Measurements from ENCODE around the gene TMEM125. TPM values are rescaled to one million over a fixed set of nuclear protein-coding genes. Genes with fewer than 3 reads are reported as not detected.

TMEM125 gene
- total and polyA plus RNA-seq, 9 of the 15 experiments (the other 6 are each of a cell fraction or from before 2014, with no cell fraction given) = 0.07 to 0.08 TPM; not detected in 7

DNA sequence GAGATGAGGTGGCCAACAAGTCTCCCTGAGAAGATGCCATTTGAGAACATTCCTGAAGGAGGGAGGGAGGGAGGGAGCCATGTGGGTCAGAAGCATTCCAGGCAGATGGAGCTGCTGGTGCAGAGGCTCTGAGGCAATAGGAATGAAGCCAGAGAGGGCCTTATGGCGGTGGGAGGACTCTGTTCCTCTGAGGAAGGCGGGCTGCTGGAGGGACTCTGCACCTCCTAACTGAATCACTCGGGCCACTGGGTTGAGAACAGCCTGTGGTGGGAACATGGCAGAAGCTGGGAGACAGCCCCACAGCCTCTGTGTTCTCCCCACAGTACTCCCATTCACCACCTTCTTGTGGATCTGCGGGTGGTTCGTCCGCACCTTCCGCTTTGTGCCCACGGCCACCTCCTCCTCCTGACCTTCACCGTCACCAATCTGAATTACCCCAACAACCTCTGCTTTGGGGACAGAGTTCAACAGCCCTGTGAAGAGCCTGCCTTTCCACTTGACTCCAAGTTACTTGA, 2.4 kb upstream of the TMEM125 start:
- Histone ChIP-seq H3K36me3 (ENCODE audit: control insufficient read depth, insufficient read depth, low read length) (no peaks in the 10 kb centered on the region), H3K27me3 (ENCODE audit: control insufficient read depth in 2 of 2, insufficient read depth in 2 of 2, low read length in 2 of 2) (peaks cover 29 to 45% of the 10 kb centered on the region in 2 experiments), H3K9me1 (ENCODE audit: control insufficient read depth, insufficient read depth, low read length) (no peaks in the 10 kb centered on the region), H3K4me2 (ENCODE audit: insufficient read depth, low read length) (no peak overlapping the region), H3K9me3 (replicated peaks; ENCODE audit: control insufficient read depth, insufficient read depth, low read depth, low read length) (no peaks in the 10 kb centered on the region), H4K20me1 (replicated peaks; ENCODE audit: control insufficient read depth, insufficient read depth, low read length) (no peaks in the 10 kb centered on the region), H3K79me2 (ENCODE audit: control insufficient read depth, insufficient read depth, low read length) (no peaks in the 10 kb centered on the region), H2AFZ (ENCODE audit: low read depth, low read length) (no peak overlapping the region), H3K27ac (ENCODE audit: extremely low read depth, low read depth, low read length) (no peak overlapping the region), H3K9ac (ENCODE audit: insufficient read depth in 1 of 2, low read depth in 2 of 2, low read length in 2 of 2) (no peak overlapping the region), H3K4me1 (replicated peaks in 1 of 2; ENCODE audit: control insufficient read depth in 2 of 2, insufficient read depth in 2 of 2, low read length in 2 of 2) (peaks cover 8 to 9% of the 10 kb centered on the region in 2 experiments; a peak in 3 of 5 replicates), H3K4me3 (no peak overlapping the region)
- ChIA-PET CTCF (ENCODE audit: low intra/inter-chr PET ratio) (no interaction called here), POLR2A (interaction anchor here (0.7 kb wide), 1 partner anchor 592 kb away, joined by 3 read pairs; no protein-coding TSS in a partner anchor)
- in situ Hi-C loops (cut with MboI) (no loop called here), intact Hi-C loops (cut with micrococcal nuclease) (no loop called here)
- no peak; the same call in 2 of the 3 replicates for ATAC-seq
- no peak for TF ChIP-seq CHD2 (IDR thresholded peaks at IDR 0.05; ENCODE audit: low read depth, low read length)
- TF ChIP-seq, protein P1, sequence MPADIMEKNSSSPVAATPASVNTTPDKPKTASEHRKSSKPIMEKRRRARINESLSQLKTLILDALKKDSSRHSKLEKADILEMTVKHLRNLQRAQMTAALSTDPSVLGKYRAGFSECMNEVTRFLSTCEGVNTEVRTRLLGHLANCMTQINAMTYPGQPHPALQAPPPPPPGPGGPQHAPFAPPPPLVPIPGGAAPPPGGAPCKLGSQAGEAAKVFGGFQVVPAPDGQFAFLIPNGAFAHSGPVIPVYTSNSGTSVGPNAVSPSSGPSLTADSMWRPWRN (IDR thresholded peaks at IDR 0.05; ENCODE audit: low read depth) = no peak
- BruUV-seq (replicated peaks) = no TSS peak
- DNase-seq (ENCODE audit: extremely low read depth in 1 of 4, low spot score in 3 of 4) = peak in 1 of 4 experiments; percentile 9
- no peak for FAIRE-seq
- WGBS (ENCODE audit: insufficient coverage, low coverage, missing lambda C conversion rate) = 4% methylated on average over 9 of the region's 9 CpGs

- H3K9me1 ChIP-seq (ENCODE audit: control insufficient read depth, insufficient read depth, low read length) = no peaks in the 10 kb centered on the region
- DNase-seq (ENCODE audit: extremely low read depth in 1 of 4, low spot score in 3 of 4) (no peak), ATAC-seq (no peak), FAIRE-seq (no peak)
- H3K9ac ChIP-seq (ENCODE audit: insufficient read depth in 1 of 2, low read depth in 2 of 2, low read length in 2 of 2) = no peak overlapping the region
- POLR2A ChIA-PET = interaction anchor here (0.6 to 0.7 kb wide), 2 partner anchors 528 to 591 kb away, joined by 3 read pairs; no protein-coding TSS in a partner anchor
- TF ChIP-seq RBM15 (IDR thresholded peaks at IDR 0.05; ENCODE audit: insufficient read depth, low read length) = no peak
- no peak for TF ChIP-seq NFE2 (IDR thresholded peaks at IDR 0.05; ENCODE audit: low read depth)
- TF ChIP-seq, protein P2, sequence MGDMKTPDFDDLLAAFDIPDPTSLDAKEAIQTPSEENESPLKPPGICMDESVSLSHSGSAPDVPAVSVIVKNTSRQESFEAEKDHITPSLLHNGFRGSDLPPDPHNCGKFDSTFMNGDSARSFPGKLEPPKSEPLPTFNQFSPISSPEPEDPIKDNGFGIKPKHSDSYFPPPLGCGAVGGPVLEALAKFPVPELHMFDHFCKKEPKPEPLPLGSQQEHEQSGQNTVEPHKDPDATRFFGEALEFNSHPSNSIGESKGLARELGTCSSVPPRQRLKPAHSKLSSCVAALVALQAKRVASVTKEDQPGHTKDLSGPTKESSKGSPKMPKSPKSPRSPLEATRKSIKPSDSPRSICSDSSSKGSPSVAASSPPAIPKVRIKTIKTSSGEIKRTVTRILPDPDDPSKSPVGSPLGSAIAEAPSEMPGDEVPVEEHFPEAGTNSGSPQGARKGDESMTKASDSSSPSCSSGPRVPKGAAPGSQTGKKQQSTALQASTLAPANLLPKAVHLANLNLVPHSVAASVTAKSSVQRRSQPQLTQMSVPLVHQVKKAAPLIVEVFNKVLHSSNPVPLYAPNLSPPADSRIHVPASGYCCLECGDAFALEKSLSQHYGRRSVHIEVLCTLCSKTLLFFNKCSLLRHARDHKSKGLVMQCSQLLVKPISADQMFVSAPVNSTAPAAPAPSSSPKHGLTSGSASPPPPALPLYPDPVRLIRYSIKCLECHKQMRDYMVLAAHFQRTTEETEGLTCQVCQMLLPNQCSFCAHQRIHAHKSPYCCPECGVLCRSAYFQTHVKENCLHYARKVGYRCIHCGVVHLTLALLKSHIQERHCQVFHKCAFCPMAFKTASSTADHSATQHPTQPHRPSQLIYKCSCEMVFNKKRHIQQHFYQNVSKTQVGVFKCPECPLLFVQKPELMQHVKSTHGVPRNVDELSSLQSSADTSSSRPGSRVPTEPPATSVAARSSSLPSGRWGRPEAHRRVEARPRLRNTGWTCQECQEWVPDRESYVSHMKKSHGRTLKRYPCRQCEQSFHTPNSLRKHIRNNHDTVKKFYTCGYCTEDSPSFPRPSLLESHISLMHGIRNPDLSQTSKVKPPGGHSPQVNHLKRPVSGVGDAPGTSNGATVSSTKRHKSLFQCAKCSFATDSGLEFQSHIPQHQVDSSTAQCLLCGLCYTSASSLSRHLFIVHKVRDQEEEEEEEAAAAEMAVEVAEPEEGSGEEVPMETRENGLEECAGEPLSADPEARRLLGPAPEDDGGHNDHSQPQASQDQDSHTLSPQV (IDR thresholded peaks at IDR 0.05) = no peak
- peaks cover 9 to 13% of the 10 kb centered on the region in 2 experiments; a peak in 3 of 5 replicates for H3K4me1 ChIP-seq (replicated peaks in 1 of 2; ENCODE audit: control insufficient read depth in 2 of 2, insufficient read depth in 2 of 2, low read length in 2 of 2)
- no peak overlapping the region for H3K4me2 ChIP-seq (ENCODE audit: insufficient read depth, low read length)
- WGBS (ENCODE audit: insufficient coverage, low coverage, missing lambda C conversion rate) = 4% methylated on average over 3 of the region's 3 CpGs
- no peaks in the 10 kb centered on the region for H3K79me2 ChIP-seq (ENCODE audit: control insufficient read depth, insufficient read depth, low read length)
- intact Hi-C loops (cut with micrococcal nuclease) = no loop called here
- H3K36me3 ChIP-seq (ENCODE audit: control insufficient read depth, insufficient read depth, low read length) = no peaks in the 10 kb centered on the region
- peaks cover 29 to 50% of the 10 kb centered on the region in 2 experiments for H3K27me3 ChIP-seq (ENCODE audit: control insufficient read depth in 2 of 2, insufficient read depth in 2 of 2, low read length in 2 of 2)
- in situ Hi-C loops (cut with MboI) = no loop called here
- no peak overlapping the region for H3K27ac ChIP-seq (ENCODE audit: extremely low read depth, low read depth, low read length)
- CTCF ChIA-PET (ENCODE audit: low intra/inter-chr PET ratio) = no interaction called here
- no peaks in the 10 kb centered on the region for H4K20me1 ChIP-seq (replicated peaks; ENCODE audit: control insufficient read depth, insufficient read depth, low read length)
- no peak overlapping the region for H2AFZ ChIP-seq (ENCODE audit: low read depth, low read length)
- H3K4me3 ChIP-seq = no peak overlapping the region
- H3K9me3 ChIP-seq (replicated peaks; ENCODE audit: control insufficient read depth, insufficient read depth, low read depth, low read length) = no peaks in the 10 kb centered on the region
- no TSS peak for BruUV-seq (replicated peaks)
These were observed 1.9 kb upstream of the TMEM125 start for GRCh38 chr1:43267818-43268425.
